Subcutaneous adipose tissue (tissue), 4 donors: ENCODE results near the gene SUGP2. TPM values are rescaled to one million over a fixed set of nuclear protein-coding genes. Genes with fewer than 3 reads are reported as not detected.

ENCODE experiments used
- CTCF ChIP-seq: fragments of 450-650 bp; IDR thresholded peaks from one replicate; pipeline ENCODE4 v1.5.1; 2016; ENCODE audit warnings: low read depth, mild to moderate bottlenecking, control low read depth, antibody characterized with exemption, moderate library complexity
- total RNA-seq, 4 donors: library from RNA; depleted of rRNA; stranded (reverse); fragments of >200 nt; gene quantifications; one replicate each; pipeline ENCODE4 v1.1.0, GENCODE V29; 2016

The SUGP2 gene
- total RNA-seq, 4 donors from 2014 or later: 29.2 to 59.5 (median 42.2) TPM

DNA sequence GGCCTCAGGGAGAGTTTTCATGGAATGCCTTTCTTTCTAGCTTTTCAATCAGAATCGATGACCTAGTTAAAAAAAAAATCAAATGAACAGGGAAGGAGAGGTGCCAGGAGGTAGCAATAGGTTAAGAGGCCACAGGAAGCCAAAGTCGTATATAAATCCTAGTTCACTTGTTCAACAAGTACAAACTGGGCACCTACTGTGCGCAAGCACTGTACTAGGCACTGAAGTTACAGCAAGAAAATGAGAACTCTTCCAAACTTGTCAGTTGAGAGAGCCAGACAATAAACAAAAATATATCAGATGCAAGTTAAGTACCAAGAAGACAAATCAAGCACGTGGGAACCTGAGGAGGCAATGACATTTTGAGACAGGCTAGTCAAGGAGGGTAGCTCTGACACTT lies 6.1 kb downstream of the SUGP2 start:
- TF ChIP-seq CTCF: no peak

DNA sequence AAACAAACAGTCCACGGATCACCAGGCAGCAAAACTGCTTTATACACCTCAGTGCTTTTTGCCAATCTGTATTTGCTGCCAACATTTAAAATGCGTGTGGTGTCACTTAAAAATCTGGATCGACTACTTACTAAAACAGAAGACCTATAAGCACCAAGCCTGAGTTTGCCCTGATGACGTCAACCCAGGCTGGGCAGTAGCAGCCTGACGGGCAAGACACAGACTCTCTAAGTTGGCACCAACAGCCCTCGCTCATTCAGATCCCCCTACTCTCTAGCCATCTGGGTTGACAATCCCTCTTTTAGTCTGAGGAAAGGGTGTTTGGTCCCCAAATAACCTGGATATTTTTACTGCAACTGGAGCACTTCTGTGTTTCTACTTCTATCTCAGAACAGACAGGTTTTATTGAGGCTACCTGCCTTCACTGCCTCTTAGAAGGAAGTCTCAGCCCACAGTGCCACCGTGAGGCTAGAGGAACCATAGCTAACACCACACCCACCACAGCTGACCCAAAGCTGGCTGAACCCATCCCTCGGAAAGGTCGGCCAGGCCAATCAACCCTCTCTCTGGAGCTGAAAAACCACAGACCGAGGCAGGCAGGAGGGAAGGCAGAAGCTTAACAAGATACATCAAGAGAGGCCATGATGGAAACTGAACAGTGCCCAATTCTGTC lies 6.9 kb downstream of the SUGP2 start:
- no peak for TF ChIP-seq CTCF

GRCh38 chr19:19025861-19026260 lies 7.5 kb downstream of the SUGP2 start:
- TF ChIP-seq CTCF: no peak

DNA sequence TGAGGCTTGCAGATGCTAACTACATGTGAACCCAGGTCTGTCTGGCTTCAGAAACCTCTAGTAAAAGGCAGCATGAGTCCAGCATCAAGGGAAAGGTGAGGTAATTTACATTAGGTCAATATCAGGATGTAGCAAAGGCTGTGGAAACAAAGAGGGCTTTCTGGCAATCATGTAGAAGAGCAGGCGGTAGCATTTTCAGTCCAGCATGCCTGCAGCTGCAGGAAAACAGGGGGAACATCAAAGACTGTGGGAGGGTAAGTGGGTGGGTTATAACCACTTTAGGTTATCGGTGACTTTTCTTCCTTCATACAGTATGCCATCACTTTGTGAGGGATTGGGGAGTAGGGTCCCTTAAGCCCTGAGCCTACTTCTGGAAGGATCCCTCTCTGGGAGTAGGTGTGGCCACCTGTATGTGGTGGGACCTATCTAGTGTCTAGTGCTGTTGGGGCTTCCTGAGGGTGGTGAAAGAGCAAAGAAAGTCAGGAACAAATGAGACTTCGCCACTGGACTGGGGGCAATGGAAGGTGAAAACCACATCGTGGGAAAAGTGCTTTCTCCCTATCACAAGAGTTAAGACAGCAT lies 10.8 kb downstream of the SUGP2 start:
- no peak for TF ChIP-seq CTCF

DNA sequence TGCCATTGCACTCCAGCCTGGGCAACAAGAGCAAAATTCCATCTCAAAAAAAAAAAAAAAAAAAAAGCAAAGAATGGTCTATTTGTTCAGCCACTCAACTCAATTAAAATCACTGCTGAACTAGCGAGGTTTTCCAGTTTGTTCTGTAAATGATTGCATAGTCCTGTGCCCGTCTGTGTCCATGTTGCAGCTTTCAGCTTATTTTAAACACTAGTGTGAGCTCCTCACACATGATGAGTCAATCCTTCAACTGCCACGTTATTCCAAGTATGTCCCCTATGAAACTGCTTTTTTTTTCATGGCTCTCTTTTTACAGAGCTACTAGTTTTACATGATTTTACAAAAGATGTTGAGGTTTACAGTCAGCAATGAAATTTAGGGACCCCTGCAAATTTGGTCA lies 12.2 kb downstream of the SUGP2 start:
- TF ChIP-seq CTCF: no peak

GRCh38 chr19:19010551-19010950 lies 22.8 kb downstream of the SUGP2 start:
- no peak for TF ChIP-seq CTCF

- no peak for TF ChIP-seq CTCF
Observed at GRCh38 chr19:19009951-19010350, 23.4 kb downstream of the SUGP2 start.
